HAP-1 (cell line): ENCODE measurements around the gene CAMK1D.
"Not testable (repeated sequence)": the region's sequence is repeated elsewhere in the genome, so short reads cannot be mapped to it uniquely, and the experiment has no call there.

ENCODE experiments used
- DNase-seq, 2 experiments: peaks; one replicate each; pipeline ENCODE4 v3.0.0-alpha.2; 2016 to 2020; ENCODE audit warnings: low spot score in 2 of 2
- H3K27me3 ChIP-seq: fragments of 250-450 bp; sonication (Bioruptor Pico); 2 replicates; pipeline ENCODE4 v1.5.1; 2020; ENCODE audit warnings: low read depth, mild to moderate bottlenecking, moderate library complexity
- H3K36me3 ChIP-seq: fragments of 250-450 bp; sonication (Bioruptor Pico); replicated peaks from 2 replicates; pipeline ENCODE4 v1.5.1; 2020; ENCODE audit warnings: mild to moderate bottlenecking
- H3K4me1 ChIP-seq: fragments of 250-450 bp; sonication (Bioruptor Pico); 2 replicates; pipeline ENCODE4 v1.5.1; 2020; ENCODE audit warnings: mild to moderate bottlenecking
- H3K4me3 ChIP-seq: fragments of 250-450 bp; sonication (Bioruptor Pico); 2 replicates; pipeline ENCODE4 v1.5.1; 2020; ENCODE audit warnings: mild to moderate bottlenecking, moderate library complexity
- H3K9me3 ChIP-seq: fragments of 250-450 bp; sonication (Bioruptor Pico); 2 replicates; pipeline ENCODE4 v1.5.1; 2020; ENCODE audit warnings: mild to moderate bottlenecking, moderate library complexity
- in situ Hi-C: fragments of 300-500 bp; cut with MboI; formaldehyde crosslinking; loops from 3 replicates; pipeline ENCODE4 v1.14.3; 2020; ENCODE audit warnings: low sequenced_read_pairs, inconsistent platforms, mixed read lengths

CAMK1D gene

DNA sequence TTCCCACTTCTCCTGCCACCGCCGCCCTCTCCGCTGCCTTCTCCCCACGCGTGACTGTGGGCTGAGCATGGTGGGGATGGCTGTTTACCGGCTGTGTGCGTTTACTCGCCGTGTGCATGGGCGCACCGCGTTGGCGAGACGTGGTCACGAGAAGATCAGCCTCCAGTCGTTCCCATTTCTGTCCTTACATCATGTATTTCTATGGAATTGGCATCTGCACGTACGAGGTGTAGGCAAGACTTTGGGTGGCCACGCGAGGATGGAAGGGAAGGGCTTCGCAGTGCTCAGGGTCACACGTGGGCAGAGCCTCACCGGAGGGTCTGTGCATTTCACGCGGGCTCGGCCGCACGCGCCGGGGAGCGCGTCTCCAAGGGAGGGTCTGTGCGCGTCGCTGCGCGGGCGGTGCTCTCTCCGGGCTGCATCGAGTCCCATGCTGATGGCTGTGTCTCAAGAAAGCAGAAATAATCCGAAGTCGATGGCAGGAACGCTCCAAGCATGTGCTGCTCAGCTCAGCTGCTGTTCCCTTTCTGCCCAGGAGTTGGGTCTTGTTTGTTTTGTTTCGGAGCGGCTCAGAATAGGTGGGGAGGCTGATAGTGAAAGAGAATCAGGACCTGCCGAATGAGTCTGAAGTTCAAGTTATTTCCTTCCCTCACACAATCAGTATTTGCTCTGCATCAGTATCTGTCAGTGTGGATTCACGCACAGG, 973 bp downstream of the CAMK1D start:
- H3K9me3 ChIP-seq: no peaks in the 10 kb centered on the region
- peak overlapping the region; percentile 57 for H3K4me3 ChIP-seq
- in situ Hi-C loops: no loop called here
- DNase-seq: peak; percentile 42 to 63
- H3K36me3 ChIP-seq: no peaks in the 10 kb centered on the region
- peaks cover 2% of the 10 kb centered on the region; the same call in 1 of the 2 replicates for H3K4me1 ChIP-seq
- H3K27me3 ChIP-seq: no peaks in the 10 kb centered on the region

DNA sequence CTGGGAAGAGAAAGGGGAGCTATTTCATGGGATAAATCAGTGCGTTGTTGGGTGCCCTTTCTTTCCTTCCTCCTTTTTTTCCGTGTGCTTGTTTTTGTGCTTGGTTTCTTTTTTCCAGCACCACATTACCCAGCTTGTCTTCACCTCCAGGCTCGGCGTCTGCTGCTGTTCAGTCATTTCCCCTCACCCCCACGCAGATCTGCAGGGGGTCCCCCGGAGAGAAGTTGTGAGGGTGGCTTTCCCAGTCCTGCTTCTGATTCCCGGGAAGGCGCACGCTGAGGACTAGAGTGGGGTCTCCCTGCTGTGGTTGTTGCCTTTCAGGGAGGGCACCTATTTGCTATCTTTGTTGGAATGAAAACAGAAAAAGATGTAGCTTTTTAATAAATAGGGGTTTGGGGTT, 1.6 kb downstream of the CAMK1D start:
- Histone ChIP-seq H3K4me3 (peak overlapping the region; percentile 57), H3K9me3 (no peaks in the 10 kb centered on the region), H3K36me3 (no peaks in the 10 kb centered on the region), H3K4me1 (peaks cover 2% of the 10 kb centered on the region; the same call in 1 of the 2 replicates), H3K27me3 (no peaks in the 10 kb centered on the region)
- in situ Hi-C loops: no loop called here
- DNase-seq: no peak

DNA sequence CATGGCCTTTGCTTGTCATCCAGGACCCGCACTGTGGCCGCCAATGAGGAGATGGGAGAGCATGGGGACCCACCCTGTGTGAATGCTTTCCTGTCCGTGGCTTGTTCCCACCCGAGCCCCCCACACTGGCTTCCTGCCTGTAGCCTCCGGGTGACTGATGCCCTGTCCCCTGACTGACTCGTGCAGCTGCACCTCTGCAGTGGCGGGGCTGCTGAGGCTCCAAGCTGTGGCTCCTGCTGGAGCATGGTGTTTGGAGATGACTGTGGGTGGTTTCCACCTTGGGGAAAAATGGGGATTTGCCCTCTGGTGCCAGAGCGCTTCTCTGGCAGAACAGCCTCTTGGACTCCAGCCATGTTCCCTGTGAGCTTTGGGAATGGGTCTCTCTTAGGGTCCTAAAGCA, 2.1 kb downstream of the CAMK1D start:
- Histone ChIP-seq H3K4me3 (no peak overlapping the region), H3K36me3 (no peaks in the 10 kb centered on the region), H3K4me1 (peaks cover 2% of the 10 kb centered on the region; the same call in 1 of the 2 replicates), H3K9me3 (no peaks in the 10 kb centered on the region), H3K27me3 (no peaks in the 10 kb centered on the region)
- peak in 1 of 2 experiments; percentile 11 for DNase-seq
- in situ Hi-C loops: no loop called here

DNA sequence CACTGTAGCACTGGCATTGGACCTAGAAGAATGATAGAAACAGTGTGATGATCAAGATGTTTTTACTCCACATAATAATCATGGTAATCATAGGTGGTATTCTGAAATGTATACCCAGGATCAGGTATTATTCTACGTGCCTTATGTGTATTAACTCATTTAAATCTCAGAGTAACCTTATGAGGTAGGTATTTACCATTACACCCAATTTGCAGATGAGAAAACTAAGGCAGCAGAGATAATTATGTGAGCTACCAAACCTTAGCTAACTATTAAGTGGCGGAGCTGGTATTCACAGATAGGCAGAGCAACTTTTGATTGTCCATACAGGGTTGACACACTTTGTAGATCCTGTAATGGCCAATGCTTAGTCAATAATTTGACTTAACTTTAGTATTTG, 2.5 kb downstream of the CAMK1D start:
- Histone ChIP-seq H3K9me3 (no peaks in the 10 kb centered on the region), H3K36me3 (no peaks in the 10 kb centered on the region), H3K4me1 (peaks cover 5% of the 10 kb centered on the region; the same call in 1 of the 2 replicates), H3K4me3 (no peak overlapping the region), H3K27me3 (no peaks in the 10 kb centered on the region)
- DNase-seq: no peak
- in situ Hi-C loops: no loop called here

DNA sequence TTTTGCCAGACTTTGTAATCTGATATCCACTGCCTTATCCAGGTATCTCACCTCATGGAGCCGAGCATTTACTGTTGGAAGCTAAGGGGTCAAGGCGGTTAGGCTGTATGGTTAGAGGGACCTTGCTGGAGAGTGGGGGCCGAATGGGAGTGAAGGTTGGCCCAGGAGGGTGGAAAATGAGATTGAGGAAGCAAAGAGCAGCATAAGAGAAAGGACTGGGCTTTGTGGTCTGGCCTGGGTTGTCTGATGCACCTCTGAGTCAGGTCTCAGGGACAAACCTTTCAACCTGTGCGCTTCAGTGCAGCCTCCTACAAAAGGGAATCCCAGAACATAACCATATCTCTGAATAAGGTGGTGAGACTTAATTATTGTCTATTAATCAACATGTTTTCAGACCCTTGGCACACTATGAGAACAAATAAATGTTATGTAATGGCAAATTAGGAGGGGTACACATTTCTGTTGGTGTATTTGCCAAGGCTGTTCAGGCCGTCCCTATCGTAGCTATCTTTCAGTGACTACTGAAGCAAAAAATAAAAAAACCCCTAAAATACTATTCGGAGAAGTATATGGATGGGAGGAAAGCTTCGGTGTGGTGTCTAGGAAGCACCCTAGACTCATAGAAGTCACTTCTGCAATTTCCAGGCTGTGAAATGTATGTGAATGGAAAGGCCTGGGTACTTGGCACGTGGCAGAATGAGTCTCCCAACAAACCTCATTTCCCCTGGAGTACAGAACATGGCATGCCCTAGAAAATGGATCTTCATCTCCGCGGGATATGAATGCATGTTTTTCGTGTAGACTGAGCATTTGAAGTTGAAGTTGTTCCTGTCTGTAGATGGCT, 4.3 kb downstream of the CAMK1D start:
- H3K9me3 ChIP-seq: no peaks in the 10 kb centered on the region
- H3K4me1 ChIP-seq: peaks cover 5% of the 10 kb centered on the region; the same call in 1 of the 2 replicates
- in situ Hi-C loops: no loop called here
- DNase-seq: no peak
- no peaks in the 10 kb centered on the region for H3K27me3 ChIP-seq
- H3K4me3 ChIP-seq: no peak overlapping the region
- no peaks in the 10 kb centered on the region for H3K36me3 ChIP-seq

GRCh38 chr10:12354696-12355095, 5.3 kb downstream of the CAMK1D start:
- H3K4me1 ChIP-seq, H3K27me3 ChIP-seq, H3K36me3 ChIP-seq, H3K9me3 ChIP-seq, in situ Hi-C loops, H3K4me3 ChIP-seq, DNase-seq: not testable (repeated sequence)

DNA sequence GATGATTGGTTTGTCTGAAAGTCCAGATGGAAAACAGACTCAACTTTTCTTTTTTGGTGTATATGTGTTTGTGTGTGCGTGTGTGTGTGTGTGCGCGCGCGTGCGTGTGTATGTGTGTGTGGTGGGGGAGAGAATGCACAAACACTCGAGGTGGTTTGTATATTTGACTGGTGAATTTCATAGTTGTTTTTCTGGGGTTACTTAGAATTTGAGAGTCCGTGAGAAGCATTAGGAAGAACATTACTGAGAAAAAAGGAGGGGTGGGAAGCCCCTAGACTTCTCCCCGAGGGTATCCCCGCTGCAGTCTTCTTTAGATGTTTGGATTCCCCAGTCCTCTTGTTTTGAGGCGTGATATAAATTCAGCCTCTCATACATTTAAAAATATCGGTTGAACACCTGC, 6.0 kb downstream of the CAMK1D start:
- no peak for DNase-seq
- no peaks in the 10 kb centered on the region for H3K27me3 ChIP-seq
- H3K4me3 ChIP-seq: no peak overlapping the region
- H3K9me3 ChIP-seq: no peaks in the 10 kb centered on the region
- H3K36me3 ChIP-seq: no peaks in the 10 kb centered on the region
- in situ Hi-C loops: no loop called here
- H3K4me1 ChIP-seq: peaks cover 14% of the 10 kb centered on the region

DNA sequence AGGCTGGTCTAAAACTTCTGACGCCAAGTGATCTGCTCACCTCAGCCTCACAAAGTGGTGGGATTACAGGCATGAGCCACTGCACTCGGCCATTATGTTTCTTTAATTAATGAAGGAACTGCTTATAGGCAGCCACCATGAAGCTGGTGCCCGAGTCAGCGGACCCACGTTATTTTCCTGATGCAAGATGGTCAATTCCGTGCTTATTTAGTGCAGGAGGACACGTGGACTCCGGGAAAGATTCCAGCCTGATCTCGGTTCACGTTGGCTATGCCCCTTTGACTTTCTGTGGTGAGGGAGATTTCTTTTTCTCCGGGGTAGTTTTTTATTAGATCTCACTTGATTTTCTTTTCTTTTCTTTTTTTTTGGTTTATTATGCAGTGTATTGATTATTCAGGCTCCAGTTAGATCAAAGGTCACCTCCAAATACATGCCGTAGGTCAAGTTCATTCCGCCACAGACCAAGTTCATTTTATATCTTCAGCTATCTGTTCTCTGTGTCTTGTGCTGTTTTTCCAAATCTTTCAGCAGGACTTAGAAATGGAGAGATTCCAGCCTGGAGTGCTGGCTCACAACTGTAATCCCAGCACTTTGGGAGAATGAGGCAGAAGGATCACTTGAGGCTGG, 8.3 kb downstream of the CAMK1D start:
- Histone ChIP-seq H3K36me3 (no peaks in the 10 kb centered on the region), H3K27me3 (no peaks in the 10 kb centered on the region), H3K9me3 (no peaks in the 10 kb centered on the region), H3K4me1 (peaks cover 18% of the 10 kb centered on the region), H3K4me3 (no peak overlapping the region)
- no peak for DNase-seq
- in situ Hi-C loops: no loop called here

DNA sequence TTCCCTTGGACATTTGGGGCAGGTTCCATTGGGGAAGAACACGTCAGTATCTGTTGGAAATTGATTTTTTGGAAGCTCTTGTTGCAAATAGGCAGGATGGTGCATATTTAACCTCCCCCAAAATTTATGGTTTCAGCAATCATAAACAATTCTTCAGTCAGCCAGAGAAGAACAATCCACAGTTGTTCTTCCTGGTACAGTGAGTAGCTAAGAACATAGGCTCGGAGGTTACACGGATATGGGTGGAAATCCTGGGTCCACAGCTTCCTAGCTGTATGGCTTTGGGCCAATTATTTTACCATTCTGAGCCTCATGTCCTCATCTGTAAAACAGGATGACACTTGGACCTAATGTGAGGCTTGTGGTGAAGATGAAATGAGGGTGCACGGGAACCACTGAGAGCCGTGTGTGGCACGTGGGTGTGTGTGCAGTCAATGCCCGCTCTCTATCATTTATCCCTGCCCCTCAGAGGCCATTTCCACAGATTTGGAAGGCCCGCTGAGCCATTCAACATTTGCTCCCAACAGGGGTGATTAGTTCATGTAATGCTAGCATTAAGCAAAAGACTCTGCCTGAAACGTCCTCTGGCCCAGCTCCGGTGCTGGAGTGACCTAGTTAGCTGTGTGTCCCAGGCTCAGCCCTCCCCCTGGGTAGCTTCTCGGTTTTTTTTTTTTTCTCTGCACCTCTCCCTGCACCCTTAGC, 9.7 kb downstream of the CAMK1D start:
- in situ Hi-C loops: no loop called here
- peaks cover 18% of the 10 kb centered on the region for H3K4me1 ChIP-seq
- no peaks in the 10 kb centered on the region for H3K27me3 ChIP-seq

GRCh38 chr10:12360461-12360860, 11.1 kb downstream of the CAMK1D start:
- in situ Hi-C loops: no loop called here
- H3K4me3 ChIP-seq: no peak overlapping the region
- no peaks in the 10 kb centered on the region for H3K36me3 ChIP-seq
- no peaks in the 10 kb centered on the region for H3K9me3 ChIP-seq
- H3K4me1 ChIP-seq: peaks cover 18% of the 10 kb centered on the region
- peak; percentile 37 to 68 for DNase-seq
- no peaks in the 10 kb centered on the region for H3K27me3 ChIP-seq

More for the DNA sequence above, 9.7 kb downstream of the CAMK1D start:
- no peaks in the 10 kb centered on the region for H3K9me3 ChIP-seq
- no peaks in the 10 kb centered on the region for H3K36me3 ChIP-seq
- no peak overlapping the region for H3K4me3 ChIP-seq
- no peak for DNase-seq

GRCh38 chr10:12361115-12361514, 11.8 kb downstream of the CAMK1D start:
- in situ Hi-C loops: not testable (repeated sequence)
- peaks cover 18% of the 10 kb centered on the region for H3K4me1 ChIP-seq

GRCh38 chr10:12364559-12364958, 15.2 kb downstream of the CAMK1D start:
- Histone ChIP-seq H3K36me3 (no peaks in the 10 kb centered on the region), H3K4me1 (peaks cover 14% of the 10 kb centered on the region), H3K27me3 (no peaks in the 10 kb centered on the region), H3K9me3 (no peaks in the 10 kb centered on the region), H3K4me3 (no peak overlapping the region)
- no peak for DNase-seq
- in situ Hi-C loops: no loop called here

More at GRCh38 chr10:12361115-12361514, 11.8 kb downstream of the CAMK1D start:
- DNase-seq, H3K36me3 ChIP-seq, H3K9me3 ChIP-seq, H3K4me3 ChIP-seq, H3K27me3 ChIP-seq: not testable (repeated sequence)

DNA sequence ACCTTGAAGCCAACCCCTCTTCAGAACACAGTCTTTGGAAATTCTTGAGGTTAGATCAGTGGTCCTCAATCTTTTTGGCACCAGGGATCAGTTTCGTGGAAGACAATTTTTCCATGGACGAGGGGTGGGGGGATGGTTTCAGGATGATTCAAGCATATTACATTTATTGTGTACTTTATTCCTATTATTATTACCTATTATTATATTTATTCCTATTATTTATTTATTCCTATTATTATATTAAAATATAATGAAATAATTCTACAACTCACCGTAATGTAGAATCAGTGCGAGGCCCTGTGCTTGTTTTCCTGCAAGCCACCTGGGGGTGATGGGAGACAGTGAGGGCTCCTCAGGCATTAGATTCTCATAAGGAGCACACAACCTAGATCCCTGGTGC, 17.9 kb downstream of the CAMK1D start:
- H3K4me1 ChIP-seq: no peaks in the 10 kb centered on the region
- DNase-seq: no peak
- H3K4me3 ChIP-seq: no peak overlapping the region
- no peaks in the 10 kb centered on the region for H3K36me3 ChIP-seq
- in situ Hi-C loops: no loop called here
- H3K9me3 ChIP-seq: no peaks in the 10 kb centered on the region
- H3K27me3 ChIP-seq: no peaks in the 10 kb centered on the region
